ENCODE results near the gene PARP12. TPM values are rescaled to one million over a fixed set of nuclear protein-coding genes. Genes with fewer than 3 reads are reported as not detected.

Gene PARP12
- total RNA-seq, 1 donor from 2014 or later: 16.4 TPM

DNA sequence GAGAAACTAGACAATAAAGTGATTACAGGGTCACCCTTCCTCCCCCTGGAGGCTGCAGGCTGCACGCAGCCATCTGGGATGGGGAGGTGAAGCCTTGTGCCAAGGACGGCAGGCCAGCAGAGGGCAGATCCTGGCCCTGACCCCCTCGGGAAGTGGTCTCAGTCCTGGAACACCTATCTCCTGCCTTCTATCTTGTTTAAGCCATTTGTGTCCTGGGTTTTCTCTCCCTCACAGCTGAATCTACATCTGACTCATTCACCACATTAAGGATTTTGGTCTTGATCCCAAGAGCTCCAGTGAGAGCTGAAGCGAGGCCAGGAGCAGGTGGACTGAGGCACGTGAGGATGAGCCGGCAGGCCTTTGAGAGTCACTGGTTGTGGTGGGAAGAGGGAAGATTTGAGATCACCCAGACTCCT is 16.4 kb upstream of the PARP12 start:
- Histone ChIP-seq H3K4me3 (no peak overlapping the region), H3K27ac (replicated peaks) (no peak overlapping the region), H3K27me3 (ENCODE audit: low read depth) (no peaks in the 10 kb centered on the region), H3K36me3 (no peaks in the 10 kb centered on the region), H3K4me1 (peaks cover 5% of the 10 kb centered on the region), H3K9me3 (replicated peaks) (no peaks in the 10 kb centered on the region)
- intact Hi-C loops (cut with micrococcal nuclease): no loop called here
- no peak for DNase-seq
- TF ChIP-seq, protein P1, sequence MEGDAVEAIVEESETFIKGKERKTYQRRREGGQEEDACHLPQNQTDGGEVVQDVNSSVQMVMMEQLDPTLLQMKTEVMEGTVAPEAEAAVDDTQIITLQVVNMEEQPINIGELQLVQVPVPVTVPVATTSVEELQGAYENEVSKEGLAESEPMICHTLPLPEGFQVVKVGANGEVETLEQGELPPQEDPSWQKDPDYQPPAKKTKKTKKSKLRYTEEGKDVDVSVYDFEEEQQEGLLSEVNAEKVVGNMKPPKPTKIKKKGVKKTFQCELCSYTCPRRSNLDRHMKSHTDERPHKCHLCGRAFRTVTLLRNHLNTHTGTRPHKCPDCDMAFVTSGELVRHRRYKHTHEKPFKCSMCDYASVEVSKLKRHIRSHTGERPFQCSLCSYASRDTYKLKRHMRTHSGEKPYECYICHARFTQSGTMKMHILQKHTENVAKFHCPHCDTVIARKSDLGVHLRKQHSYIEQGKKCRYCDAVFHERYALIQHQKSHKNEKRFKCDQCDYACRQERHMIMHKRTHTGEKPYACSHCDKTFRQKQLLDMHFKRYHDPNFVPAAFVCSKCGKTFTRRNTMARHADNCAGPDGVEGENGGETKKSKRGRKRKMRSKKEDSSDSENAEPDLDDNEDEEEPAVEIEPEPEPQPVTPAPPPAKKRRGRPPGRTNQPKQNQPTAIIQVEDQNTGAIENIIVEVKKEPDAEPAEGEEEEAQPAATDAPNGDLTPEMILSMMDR (IDR thresholded peaks at IDR 0.05; ENCODE audit: borderline replicate concordance): peak; percentile 38

DNA sequence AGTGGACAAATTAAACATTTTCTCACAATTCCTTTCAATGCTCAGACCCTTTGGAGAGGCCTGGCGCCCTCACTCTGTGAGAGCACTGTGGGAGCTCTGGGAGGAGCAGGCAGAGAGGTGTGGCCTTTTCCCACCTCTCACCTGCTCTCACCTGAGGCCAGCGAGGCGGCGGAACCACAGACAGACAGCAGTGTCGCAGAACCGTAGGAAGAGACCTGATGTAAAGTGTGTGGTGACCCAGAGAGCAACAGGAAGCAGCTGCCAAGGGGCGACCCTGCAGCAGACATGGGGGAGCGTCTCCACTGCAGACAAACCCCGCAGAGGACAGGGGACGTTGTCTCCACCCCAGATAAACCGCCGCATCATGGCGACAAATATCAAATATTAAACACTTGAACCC is 15.6 kb upstream of the PARP12 start:
- Histone ChIP-seq H3K4me1 (peaks cover 4% of the 10 kb centered on the region), H3K4me3 (no peak overlapping the region), H3K27me3 (ENCODE audit: low read depth) (no peaks in the 10 kb centered on the region), H3K36me3 (no peaks in the 10 kb centered on the region), H3K27ac (replicated peaks) (no peak overlapping the region), H3K9me3 (replicated peaks) (no peaks in the 10 kb centered on the region)
- intact Hi-C loops (cut with micrococcal nuclease): no loop called here
- DNase-seq: no peak
- TF ChIP-seq, protein P1 (IDR thresholded peaks at IDR 0.05; ENCODE audit: borderline replicate concordance): no peak

DNA sequence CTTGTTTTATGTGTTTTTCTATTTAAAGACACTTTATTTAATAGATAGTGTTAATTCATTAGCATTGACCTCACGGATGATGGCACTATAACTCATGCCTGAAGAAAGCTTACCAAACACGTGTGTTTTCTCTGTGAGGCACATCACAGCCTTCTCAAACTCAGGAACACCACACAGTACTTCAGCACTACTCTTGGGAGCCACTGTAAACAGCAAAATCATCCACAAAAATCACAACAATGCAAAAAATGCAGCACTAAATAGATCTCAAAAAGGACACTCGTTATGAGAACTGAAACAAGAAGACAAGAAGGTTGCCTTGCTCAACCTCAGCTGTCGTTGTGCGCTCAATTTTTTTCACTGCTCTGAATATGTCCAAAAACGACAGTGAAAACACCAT is 12.0 kb upstream of the PARP12 start:
- no peak overlapping the region for H3K4me3 ChIP-seq
- H3K4me1 ChIP-seq: peaks cover 4% of the 10 kb centered on the region
- intact Hi-C loops (cut with micrococcal nuclease): no loop called here
- no peaks in the 10 kb centered on the region for H3K36me3 ChIP-seq
- no peak for DNase-seq
- H3K9me3 ChIP-seq (replicated peaks): peaks cover 13% of the 10 kb centered on the region
- H3K27ac ChIP-seq (replicated peaks): no peak overlapping the region
- no peaks in the 10 kb centered on the region for H3K27me3 ChIP-seq (ENCODE audit: low read depth)
- TF ChIP-seq, protein P1 (IDR thresholded peaks at IDR 0.05; ENCODE audit: borderline replicate concordance): no peak

DNA sequence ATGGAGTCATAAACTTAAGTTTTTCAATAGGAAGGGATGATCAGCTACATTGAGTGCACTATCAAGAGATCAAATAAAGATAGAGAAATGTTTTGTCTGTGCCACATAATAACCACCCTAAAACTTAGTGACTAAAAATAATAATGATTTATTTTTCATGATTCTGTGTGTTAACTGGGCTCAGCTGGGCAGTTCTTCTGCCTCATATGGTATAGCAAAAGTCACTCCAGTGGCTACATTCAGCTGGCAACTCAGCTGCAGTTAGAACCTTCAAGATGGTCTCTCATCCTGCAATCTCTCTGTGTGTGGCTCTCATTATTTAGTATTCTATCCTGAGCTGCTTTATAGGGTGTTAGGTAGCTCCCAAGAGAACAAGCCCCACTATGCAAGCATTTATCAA is 7.8 kb upstream of the PARP12 start:
- H3K36me3 ChIP-seq: no peaks in the 10 kb centered on the region
- no peak for DNase-seq
- H3K4me3 ChIP-seq: no peak overlapping the region
- no peak overlapping the region for H3K27ac ChIP-seq (replicated peaks)
- H3K4me1 ChIP-seq: no peaks in the 10 kb centered on the region
- intact Hi-C loops (cut with micrococcal nuclease): no loop called here
- TF ChIP-seq, protein P1 (IDR thresholded peaks at IDR 0.05; ENCODE audit: borderline replicate concordance): no peak
- no peaks in the 10 kb centered on the region for H3K27me3 ChIP-seq (ENCODE audit: low read depth)
- H3K9me3 ChIP-seq (replicated peaks): peaks cover 49% of the 10 kb centered on the region

DNA sequence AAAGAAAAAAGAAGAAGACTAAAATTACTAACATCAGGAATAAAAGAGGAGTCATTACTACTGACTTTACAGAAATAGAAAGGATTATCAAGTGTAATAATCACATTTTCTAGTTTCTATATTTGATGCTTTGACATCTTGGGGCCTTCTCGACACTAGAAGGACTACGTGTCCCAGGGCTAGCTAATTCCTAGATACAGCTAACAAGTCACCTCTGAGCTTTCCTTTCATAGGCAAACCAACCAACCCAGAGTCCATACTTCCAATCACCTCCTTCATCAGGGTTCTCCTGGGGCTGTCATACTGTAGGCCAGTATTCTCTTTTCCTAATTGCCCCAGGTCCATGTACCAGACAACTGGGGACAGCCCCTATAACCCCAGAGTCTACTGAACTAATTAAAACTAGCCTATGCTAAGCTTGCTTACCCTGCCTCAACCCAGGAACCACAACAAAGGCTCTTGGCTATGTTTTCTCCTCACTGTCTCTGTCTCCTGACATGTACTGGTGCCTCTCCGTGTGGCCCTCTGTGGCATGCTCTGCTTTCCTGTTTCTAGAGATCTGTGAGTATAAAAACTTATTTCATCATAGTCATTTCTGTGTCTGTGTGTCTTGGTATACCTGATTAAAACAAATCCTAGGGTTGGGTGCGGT is 6.7 kb upstream of the PARP12 start:
- DNase-seq: no peak
- Histone ChIP-seq H3K27ac (replicated peaks) (no peak overlapping the region), H3K9me3 (replicated peaks) (peaks cover 49% of the 10 kb centered on the region), H3K27me3 (ENCODE audit: low read depth) (no peaks in the 10 kb centered on the region), H3K36me3 (no peaks in the 10 kb centered on the region), H3K4me1 (no peaks in the 10 kb centered on the region), H3K4me3 (no peak overlapping the region)
- intact Hi-C loops (cut with micrococcal nuclease): no loop called here
- TF ChIP-seq, protein P1 (IDR thresholded peaks at IDR 0.05; ENCODE audit: borderline replicate concordance): no peak
